GM12873 (cell line): Measurements from ENCODE around the gene SPAG9.

ENCODE experiments used
- CTCF ChIP-seq: IDR thresholded peaks from 2 replicates; pipeline ENCODE4 v1.5.1; 2012; ENCODE audit warnings: low read depth, mild to moderate bottlenecking, moderate library complexity, low read length, control low read depth; ENCODE audit not compliant: insufficient read depth; ENCODE audit errors: missing control alignments

The SPAG9 gene

GRCh38 chr17:51120739-51121619 is at the start of gene SPAG9:
SPAG9 (minus strand) TSS chr17:51120868; CDS start chr17:51120656, 212 bp downstream.
- TF ChIP-seq CTCF: no peak

- TF ChIP-seq CTCF: no peak
Observed at GRCh38 chr17:51169340-51169739, 48.7 kb upstream of the SPAG9 start.

- peak; percentile 82 for TF ChIP-seq CTCF
Observed at GRCh38 chr17:51166987-51167931, 46.6 kb upstream of the SPAG9 start.

- no peak for TF ChIP-seq CTCF
Observed at GRCh38 chr17:51166198-51166986, 45.7 kb upstream of the SPAG9 start, which contains the start of gene NME2. NME2 (plus strand) TSS chr17:51166411; CDS start chr17:51166831, 420 bp downstream.

GRCh38 chr17:51165680-51166197 is 45.1 kb upstream of the SPAG9 start:
- TF ChIP-seq CTCF: no peak

- TF ChIP-seq CTCF: no peak
Observed at GRCh38 chr17:51164911-51165679, 44.4 kb upstream of the SPAG9 start.
